Chondrocyte (in vitro differentiated cells): Measurements from ENCODE around the gene SSH2. TPM values are rescaled to one million over a fixed set of nuclear protein-coding genes. Genes with fewer than 3 reads are reported as not detected.

Experiments used
- DNase-seq: peaks from one replicate; pipeline ENCODE4 v3.0.0; 2021; ENCODE audit warnings: mixed read lengths, low spot score
- H3K27ac Mint-ChIP-seq: one replicate; pipeline ENCODE4 v1.8.0; 2021; ENCODE audit warnings: mild to moderate bottlenecking, moderate library complexity, mixed read lengths; ENCODE audit not compliant: unreplicated experiment
- H3K27me3 Mint-ChIP-seq: 2 replicates; pipeline ENCODE4 v1.8.0; 2021; ENCODE audit warnings: low read depth, mixed read lengths
- H3K36me3 Mint-ChIP-seq: 2 replicates; pipeline ENCODE4 v1.8.0; 2021; ENCODE audit warnings: low read depth, mixed read lengths
- H3K4me1 Mint-ChIP-seq: 2 replicates; pipeline ENCODE4 v1.8.0; 2021; ENCODE audit warnings: low read depth, mild to moderate bottlenecking, mixed read lengths
- H3K4me3 Mint-ChIP-seq: one replicate; pipeline ENCODE4 v1.8.0; 2021; ENCODE audit warnings: mild to moderate bottlenecking, moderate library complexity, mixed read lengths; ENCODE audit not compliant: unreplicated experiment
- H3K9me3 Mint-ChIP-seq: 2 replicates; pipeline ENCODE4 v1.8.0; 2021; ENCODE audit warnings: low read depth, mixed read lengths
- total RNA-seq: library from RNA; stranded (reverse); gene quantifications from 3 replicates; pipeline ENCODE4 v1.2.1, GENCODE V29; 2021
- TF ChIP-seq, protein P1 (sequence below): fragments of 200-600 bp; sonication (generic); IDR thresholded peaks from 2 replicates; pipeline ENCODE4 v1.5.0; 2021; ENCODE audit warnings: antibody characterized with exemption, mild to moderate bottlenecking, moderate library complexity

SSH2 gene
- total RNA-seq, 1 donor from 2014 or later, result 14.1 TPM

DNA sequence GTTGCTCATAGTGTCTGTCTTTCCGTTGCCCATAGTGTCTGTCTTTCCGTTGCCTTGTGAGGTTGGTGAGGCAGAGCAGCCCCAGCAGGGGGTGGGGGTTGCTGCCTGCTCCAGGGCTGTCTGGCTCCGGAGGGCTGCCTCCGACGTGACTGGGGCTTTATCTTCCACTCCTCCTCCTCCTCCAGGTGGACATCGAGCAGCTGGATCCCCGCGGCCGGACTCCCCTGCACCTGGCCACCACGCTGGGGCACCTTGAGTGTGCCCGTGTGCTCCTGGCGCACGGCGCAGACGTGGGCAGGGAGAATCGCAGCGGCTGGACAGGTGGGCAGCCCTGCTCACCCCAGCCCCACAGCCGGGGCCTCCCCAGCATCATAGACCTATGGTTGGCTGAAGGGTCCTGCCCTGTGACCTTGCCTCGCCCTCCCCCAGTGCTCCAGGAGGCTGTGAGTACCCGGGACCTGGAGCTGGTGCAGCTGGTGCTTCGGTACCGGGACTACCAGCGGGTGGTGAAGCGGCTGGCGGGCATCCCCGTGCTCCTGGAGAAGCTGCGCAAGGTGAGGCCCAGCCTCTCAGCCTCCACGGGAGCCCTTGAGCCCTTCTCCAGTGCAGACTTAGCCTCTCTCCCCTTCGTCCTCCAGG is 322.4 kb downstream of the SSH2 start:
- H3K27ac Mint-ChIP-seq, result no peak overlapping the region
- TF ChIP-seq, protein P1, sequence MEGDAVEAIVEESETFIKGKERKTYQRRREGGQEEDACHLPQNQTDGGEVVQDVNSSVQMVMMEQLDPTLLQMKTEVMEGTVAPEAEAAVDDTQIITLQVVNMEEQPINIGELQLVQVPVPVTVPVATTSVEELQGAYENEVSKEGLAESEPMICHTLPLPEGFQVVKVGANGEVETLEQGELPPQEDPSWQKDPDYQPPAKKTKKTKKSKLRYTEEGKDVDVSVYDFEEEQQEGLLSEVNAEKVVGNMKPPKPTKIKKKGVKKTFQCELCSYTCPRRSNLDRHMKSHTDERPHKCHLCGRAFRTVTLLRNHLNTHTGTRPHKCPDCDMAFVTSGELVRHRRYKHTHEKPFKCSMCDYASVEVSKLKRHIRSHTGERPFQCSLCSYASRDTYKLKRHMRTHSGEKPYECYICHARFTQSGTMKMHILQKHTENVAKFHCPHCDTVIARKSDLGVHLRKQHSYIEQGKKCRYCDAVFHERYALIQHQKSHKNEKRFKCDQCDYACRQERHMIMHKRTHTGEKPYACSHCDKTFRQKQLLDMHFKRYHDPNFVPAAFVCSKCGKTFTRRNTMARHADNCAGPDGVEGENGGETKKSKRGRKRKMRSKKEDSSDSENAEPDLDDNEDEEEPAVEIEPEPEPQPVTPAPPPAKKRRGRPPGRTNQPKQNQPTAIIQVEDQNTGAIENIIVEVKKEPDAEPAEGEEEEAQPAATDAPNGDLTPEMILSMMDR, result no peak
- H3K27me3 Mint-ChIP-seq, result no peaks in the 10 kb centered on the region
- peak; percentile 90 for DNase-seq
- H3K9me3 Mint-ChIP-seq, result no peaks in the 10 kb centered on the region
- H3K36me3 Mint-ChIP-seq, result no peaks in the 10 kb centered on the region
- H3K4me3 Mint-ChIP-seq, result no peak overlapping the region
- H3K4me1 Mint-ChIP-seq, result peaks cover 6% of the 10 kb centered on the region

- Mint-ChIP-seq H3K4me1 (peaks cover 6% of the 10 kb centered on the region), H3K27ac (peak overlapping the region; percentile 5), H3K36me3 (no peaks in the 10 kb centered on the region), H3K27me3 (no peaks in the 10 kb centered on the region), H3K9me3 (no peaks in the 10 kb centered on the region), H3K4me3 (no peak overlapping the region)
- no peak for DNase-seq
- TF ChIP-seq, protein P1, result no peak
Observed at GRCh38 chr17:29603109-29603674, 326.8 kb downstream of the SSH2 start.

DNA sequence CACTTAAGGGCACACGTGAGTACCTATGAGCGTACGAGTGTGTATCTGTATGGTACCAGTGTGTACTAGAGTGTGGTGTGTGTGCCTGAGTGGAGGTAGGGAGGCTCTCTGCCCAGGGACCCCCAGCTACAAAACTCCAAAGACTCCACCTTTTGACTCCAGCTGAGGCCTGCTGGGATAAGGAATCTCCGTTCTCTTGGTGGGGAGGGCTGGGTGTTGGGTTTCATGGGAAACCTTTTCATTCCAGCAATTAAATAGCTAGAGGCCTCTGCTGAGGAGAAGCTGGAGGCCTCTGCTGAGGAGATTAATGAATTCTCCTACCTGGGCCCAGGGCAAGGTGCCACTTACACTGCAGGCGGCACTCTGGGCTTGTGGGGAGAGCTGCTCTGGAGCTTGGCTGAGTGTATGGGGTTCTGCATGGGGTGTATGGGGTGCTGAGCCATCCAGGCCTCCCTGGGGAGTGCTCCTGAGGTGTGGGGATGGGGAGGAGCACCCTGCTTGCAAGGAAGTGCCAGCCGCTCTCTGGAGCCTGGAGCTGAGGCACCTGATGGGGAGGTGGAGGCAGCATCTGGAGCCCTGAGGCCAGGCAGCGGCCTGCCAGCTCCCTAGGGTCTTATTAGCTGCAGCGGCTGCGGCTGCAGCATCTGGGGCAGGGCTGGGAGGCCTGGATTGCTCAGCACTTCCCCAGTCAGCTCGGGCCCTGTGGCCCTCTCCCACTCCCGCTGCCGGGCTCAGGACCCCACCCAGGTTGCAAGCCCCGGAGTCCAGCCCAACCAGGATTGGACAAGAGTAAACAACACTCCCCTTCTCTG is 332.5 kb downstream of the SSH2 start:
- TF ChIP-seq, protein P1, result no peak
- no peak overlapping the region for H3K27ac Mint-ChIP-seq
- no peaks in the 10 kb centered on the region for H3K27me3 Mint-ChIP-seq
- no peak overlapping the region for H3K4me3 Mint-ChIP-seq
- peaks cover 31% of the 10 kb centered on the region for H3K4me1 Mint-ChIP-seq
- no peaks in the 10 kb centered on the region for H3K36me3 Mint-ChIP-seq
- DNase-seq, result peak; percentile 76
- H3K9me3 Mint-ChIP-seq, result no peaks in the 10 kb centered on the region

DNA sequence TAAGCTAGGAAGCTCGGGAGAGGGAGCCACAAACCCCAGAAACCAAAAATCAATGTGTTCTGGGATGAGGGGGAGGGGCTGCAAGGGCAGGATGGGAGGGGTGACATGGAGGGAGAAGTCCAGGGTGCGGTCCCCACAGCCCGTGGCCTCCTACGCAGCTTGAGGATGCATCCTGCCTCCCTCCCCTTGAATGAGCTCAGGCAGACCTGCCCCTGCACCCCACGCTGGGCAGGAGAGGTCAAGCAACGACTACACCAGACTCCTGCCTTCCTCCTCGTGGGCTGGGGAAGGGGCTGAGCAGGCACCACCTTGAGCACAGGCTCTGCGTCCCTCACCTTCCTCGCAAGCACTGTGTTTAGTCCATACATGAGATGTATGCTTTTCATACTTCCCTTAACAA is 333.2 kb downstream of the SSH2 start:
- TF ChIP-seq, protein P1, result no peak
- Mint-ChIP-seq H3K4me3 (no peak overlapping the region), H3K27ac (no peak overlapping the region), H3K36me3 (no peaks in the 10 kb centered on the region), H3K27me3 (no peaks in the 10 kb centered on the region), H3K4me1 (peaks cover 38% of the 10 kb centered on the region), H3K9me3 (no peaks in the 10 kb centered on the region)
- DNase-seq, result peak; percentile 75

DNA sequence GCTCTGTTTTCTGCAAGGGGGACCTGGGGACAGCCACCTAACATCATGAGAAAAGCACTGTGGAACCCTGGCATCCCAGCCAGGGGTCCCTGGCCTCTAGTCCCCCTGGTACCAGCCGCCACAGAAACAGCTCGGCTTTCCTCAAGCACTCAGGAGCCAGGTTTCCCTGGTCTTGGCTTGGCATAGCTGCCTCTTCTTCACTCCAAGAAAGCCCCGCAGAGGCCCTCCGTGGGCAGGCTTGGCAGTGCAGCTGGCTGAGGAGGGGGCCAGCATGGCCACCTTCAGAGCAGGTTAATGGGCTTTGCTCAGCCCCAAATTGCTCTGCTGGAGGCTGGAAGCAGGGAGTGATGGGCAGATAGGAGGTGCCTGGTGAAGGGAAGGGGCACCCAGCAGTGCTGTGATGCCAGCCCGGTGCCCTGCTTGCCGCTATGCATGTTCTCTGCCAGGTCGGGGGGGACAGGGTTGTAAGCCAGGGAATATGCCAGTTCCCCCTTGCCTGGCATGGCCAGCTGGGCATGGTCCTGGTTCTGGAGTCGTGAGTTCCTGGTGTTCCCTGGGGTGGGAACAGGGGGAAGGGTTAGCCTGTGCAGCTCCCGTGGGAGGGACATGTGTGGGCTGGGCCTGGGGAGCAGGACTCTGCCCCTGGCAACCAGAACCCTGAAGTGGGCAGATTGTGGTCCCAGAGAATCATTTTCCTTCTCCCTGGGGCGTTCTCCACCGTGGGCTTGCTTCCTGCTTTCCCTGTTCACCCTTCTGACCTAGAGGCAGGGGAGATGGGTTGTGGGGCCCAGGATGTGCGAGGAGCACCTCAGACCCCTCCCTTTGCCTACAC is 333.9 kb downstream of the SSH2 start:
- H3K36me3 Mint-ChIP-seq, result no peaks in the 10 kb centered on the region
- H3K27me3 Mint-ChIP-seq, result no peaks in the 10 kb centered on the region
- H3K27ac Mint-ChIP-seq, result no peak overlapping the region
- DNase-seq, result peak; percentile 70
- TF ChIP-seq, protein P1, result no peak
- no peak overlapping the region for H3K4me3 Mint-ChIP-seq
- H3K9me3 Mint-ChIP-seq, result no peaks in the 10 kb centered on the region
- H3K4me1 Mint-ChIP-seq, result peaks cover 45% of the 10 kb centered on the region
